Epithelial cell of prostate (primary cell): ENCODE results near the gene H6PD.

Experiments used
- DNase-seq: peaks from one replicate; pipeline ENCODE4 v3.0.0-alpha.2; 2011; ENCODE audit warnings: low read depth, low spot score
- H3K27ac ChIP-seq: fragments of 450-650 bp; 2 replicates; pipeline ENCODE4 v1.5.1; 2017; ENCODE audit warnings: mild to moderate bottlenecking

H6PD gene

GRCh38 chr1:9271861-9272595 is 37.5 kb downstream of the H6PD start:
- no peak for DNase-seq
- no peak overlapping the region for H3K27ac ChIP-seq

GRCh38 chr1:9273177-9273576 is 38.6 kb downstream of the H6PD start:
- no peak for DNase-seq
- H3K27ac ChIP-seq: no peak overlapping the region

GRCh38 chr1:9275161-9275560 is 40.6 kb downstream of the H6PD start:
- no peak overlapping the region for H3K27ac ChIP-seq
- no peak for DNase-seq

DNA sequence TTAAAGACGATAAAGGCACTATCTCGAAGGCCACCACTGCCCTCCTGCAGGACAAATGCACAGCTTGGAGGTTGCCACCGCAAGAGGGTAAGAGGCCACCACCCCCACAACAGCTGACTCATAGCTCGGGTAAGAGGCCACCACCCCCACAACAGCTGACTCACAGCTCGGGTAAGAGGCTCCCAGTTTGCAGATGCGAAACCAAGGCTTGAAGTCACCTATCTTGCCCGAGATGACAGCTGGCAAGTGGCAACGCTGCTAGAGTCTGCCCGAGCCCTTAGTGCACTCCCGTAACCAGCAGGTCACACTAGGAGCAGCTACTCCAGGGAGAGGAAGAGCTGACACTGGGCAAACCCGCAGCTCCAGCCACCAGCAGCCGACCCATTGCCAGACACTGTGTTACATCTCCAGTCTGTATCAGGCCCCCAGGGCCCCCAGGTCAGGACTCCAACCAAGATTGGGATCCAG is 41.0 kb downstream of the H6PD start:
- DNase-seq: no peak
- H3K27ac ChIP-seq: peak overlapping the region; percentile 24

DNA sequence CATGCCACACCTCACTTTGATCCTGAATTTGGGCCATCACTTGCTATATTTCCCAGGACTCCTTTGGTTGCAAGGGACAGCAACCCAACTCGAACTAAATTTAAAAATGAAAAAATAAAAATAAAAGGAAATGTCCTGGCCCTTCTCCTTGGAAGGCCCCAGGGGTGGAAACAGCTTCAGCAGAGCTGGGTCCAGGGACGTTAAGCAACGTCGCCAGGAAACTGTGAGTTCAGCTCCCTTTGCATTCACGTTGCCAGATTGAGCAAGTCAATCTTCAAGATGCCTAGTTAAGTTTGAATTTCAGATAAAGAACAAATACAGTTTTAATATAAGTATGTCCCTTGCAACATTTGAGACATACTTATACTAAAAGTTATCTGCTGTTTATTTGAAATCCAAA is 43.5 kb downstream of the H6PD start:
- no peak overlapping the region for H3K27ac ChIP-seq
- no peak for DNase-seq

DNA sequence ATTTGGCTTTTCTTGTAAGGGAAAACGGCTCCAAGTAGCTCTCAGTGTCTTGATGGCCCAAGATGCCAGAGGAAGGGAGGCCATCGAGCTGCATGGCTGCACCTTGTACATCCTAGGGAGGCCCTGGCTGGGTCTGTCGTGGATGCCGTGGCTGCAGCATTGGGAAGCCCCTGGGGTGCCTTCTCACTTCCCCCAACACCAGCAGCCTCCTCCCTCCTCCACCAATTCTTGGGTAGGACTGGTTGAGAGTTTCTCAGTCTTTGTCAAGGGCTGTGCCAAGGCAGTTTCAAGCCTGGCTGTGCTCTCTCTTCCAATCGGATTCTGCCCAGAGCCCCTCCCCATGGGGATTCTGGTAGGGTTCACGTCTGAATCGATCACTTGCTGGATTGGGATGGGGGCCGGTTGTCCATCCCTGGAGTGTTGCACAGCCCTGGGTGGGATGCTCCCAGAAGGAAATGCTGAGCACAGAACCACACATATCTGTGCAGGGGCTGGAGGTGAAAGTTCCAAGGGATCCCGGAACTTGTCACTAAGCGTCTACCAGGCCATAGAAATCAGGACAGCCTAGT is 44.1 kb downstream of the H6PD start:
- no peak for DNase-seq

DNA sequence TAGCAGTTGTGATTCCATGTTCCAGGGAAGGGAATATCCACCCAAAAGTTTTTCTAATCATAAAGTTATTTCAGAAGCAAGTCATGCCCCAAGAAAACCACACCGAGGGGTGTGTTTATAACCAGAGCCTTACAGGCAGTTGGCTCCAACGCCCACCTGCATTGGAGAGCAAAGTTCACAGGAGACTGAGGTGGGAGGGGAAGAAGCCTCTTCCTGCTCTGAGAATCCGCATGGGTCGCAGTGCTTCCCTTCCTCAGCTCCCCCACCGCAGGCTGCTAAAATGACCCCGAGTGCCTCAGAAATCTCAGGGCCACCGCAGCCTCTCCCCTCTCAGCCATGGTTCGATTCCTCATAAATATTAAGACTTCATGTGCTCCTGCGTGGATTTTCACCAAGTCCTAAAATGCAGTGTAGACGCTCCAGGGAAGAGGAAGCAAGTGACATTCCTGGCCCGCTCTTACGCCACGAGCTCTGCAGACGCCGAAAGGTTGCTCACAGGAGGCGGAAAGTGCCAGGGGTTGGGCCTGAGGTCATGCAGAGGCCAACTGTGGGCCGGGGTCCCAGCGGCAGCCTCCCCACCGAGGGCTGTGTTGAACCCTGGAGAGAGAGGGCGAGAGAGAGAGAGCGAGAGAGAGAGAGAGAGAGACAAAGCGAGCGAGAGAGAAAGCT is 44.7 kb downstream of the H6PD start:
- no peak for DNase-seq
- no peak overlapping the region for H3K27ac ChIP-seq

More for the DNA sequence above, 44.1 kb downstream of the H6PD start:
- no peak overlapping the region for H3K27ac ChIP-seq

DNA sequence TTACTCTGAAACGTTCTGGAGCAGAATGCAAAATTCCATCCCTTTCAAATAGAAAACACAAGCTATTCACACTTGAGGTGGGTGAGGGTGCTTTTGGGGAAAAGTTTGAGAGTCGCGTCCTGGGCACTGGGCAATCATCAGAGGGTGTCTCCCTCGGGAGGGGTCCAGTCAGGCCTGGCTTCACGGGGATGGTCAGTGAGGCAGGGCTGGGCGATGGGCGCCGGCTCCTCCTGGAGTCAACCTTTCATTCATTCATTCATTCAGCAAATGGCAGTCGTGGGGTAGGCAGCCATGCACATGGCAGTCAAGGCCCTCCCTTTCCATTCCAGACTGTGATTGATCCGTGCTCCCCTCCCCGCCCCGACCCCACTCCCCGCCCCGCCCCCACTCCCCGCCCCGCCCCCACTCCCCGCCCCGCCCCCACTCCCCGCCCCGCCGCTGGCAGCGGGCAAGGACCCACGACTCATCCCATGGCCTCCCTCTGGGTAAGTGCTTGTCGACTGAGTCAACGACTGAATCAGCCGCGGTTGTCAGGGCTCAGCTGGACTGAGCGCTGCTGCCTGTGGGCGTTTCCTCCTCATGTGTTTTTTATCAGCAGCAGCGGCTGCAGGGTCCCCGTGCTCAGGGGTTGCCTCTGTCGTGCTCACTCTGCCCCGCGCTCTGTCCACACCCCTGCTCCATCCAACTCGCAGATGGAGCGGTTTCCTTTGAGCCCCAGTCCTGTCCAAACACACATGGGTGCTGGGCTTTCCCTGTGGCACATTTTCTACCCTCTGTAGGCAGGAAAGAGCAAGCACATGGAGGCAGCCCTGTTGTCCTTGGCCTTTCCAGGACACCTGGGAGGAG is 45.7 kb downstream of the H6PD start:
- peak; percentile 73 for DNase-seq
- H3K27ac ChIP-seq: peak overlapping the region; percentile 34

DNA sequence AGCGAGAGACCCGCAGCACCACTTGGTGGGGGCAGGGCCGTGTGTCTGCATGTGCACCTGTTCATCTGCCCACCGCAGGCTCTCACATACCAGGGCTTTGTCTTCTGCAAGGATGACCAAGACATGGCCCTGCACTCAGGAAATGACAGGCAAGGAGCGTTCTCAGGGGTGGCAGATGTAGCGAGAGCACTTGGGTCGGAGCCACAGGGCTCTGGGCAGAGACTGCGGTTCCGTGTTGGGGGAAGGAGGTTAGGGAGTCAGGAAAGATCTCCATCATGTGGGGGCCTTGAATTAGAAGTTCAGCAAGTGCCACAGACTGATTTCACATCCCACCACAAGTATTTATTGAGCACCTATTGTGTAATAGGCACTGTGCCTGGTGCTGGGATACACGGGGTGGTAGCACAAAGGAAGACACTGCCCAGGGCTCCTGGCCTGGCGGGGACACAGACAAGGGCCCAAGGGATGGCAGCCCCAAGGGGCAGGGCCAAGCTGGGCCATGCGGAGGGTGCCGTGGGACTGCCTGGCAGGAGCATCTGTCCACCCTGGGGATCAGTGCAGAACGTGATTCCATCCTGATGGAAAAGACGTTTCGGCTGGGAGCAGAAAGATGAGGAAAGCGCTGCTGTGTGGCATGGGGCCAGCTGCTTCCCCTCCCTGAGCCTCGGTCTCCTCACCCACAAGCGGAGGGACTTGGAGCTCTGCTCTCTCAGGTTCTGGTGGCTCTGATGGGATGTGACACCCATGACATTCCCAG is 46.7 kb downstream of the H6PD start:
- H3K27ac ChIP-seq: peak overlapping the region; percentile 34
- DNase-seq: no peak

DNA sequence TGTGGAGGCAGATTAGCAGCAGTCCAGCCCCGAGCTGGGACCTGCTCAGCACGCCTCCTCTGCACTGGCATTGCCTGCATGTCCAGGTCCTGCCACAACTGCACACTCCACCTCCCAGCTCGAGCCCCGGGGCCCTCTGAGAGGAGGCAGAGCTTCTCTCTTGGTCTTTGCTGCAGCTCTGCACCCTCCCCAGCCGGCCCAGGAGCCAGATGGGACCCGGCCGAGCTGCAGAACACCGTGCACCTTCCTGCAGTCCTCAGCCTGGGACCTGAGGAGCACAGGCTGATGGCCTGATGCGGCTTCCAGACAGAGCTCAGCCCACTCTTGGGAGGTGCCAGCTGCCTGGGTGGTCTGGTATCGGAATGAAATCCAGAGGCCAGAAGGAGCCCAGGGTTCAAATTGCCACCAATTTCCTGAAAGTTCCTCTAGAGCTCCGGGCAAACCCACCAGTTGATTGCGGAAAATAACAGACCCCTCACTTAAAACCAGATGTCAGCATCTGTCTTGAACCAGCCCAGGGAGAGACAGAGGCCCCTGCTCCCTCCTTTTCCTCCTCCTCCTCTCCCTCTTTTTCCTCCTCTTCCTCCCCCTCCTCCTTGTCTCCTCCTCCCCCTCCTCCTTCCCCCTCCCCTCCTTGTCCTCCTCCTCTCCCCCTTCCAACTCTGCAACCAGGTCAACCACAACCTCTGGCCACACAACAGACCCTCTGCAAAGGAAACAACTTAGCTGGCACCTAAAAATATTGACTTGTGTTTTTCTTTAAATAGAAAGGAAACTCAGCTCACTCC is 47.5 kb downstream of the H6PD start:
- no peak for DNase-seq
- no peak overlapping the region for H3K27ac ChIP-seq

- DNase-seq: no peak
- no peak overlapping the region for H3K27ac ChIP-seq
Observed at GRCh38 chr1:9282696-9282955, 48.1 kb downstream of the H6PD start.

- no peak overlapping the region for H3K27ac ChIP-seq
- no peak for DNase-seq
Observed at GRCh38 chr1:9284061-9284460, 49.5 kb downstream of the H6PD start.

GRCh38 chr1:9286556-9286955 is 52.0 kb downstream of the H6PD start:
- no peak overlapping the region for H3K27ac ChIP-seq
- DNase-seq: no peak

DNA sequence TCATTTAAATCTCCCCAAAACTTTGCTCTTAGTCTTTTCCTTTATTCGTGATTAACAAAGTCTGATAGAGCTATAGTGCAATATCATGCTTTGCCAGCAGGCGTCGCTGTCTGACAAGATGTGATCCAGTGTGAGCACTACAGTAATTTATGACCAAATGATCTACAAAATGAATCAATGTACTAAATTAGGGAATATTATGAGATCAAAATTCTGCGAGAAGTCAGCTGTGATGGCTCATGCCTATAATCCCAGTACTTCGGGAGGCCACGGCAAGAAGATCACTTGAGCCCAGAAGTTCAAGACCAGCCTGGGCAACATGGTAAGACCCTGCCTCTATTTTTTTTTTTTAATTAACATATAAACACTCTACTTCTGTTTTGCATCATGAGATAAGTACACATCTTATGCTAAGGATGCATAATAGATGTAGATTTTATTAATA is 54.5 kb downstream of the H6PD start:
- DNase-seq: no peak

GRCh38 chr1:9289711-9290485 is 55.3 kb downstream of the H6PD start:
- no peak for DNase-seq
- H3K27ac ChIP-seq: peak overlapping the region; percentile 84

More for the DNA sequence above, 54.5 kb downstream of the H6PD start:
- H3K27ac ChIP-seq: peak overlapping the region; percentile 84

DNA sequence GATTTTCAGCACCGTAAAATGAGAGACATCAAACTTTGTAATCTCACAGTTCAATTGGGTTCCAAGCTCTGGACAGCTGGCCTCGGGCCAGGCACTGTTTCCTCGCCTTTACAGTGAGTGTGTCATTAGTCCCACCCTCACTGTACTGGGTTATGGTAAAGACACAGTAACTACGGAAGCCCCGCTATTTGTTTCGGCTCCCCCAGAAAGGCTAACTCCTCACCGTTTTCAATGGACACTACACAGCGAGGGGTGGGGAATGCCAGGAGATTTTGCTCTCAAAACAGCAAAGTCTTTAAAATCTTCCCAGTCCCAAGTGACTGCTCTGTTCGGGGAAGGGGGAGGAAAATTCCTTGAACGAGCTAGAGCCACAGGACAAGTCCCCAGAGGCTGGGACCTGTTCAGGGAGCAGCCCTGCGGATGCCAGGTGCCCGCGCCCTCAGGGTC is 57.4 kb downstream of the H6PD start:
- peak overlapping the region; percentile 89 for H3K27ac ChIP-seq
- DNase-seq: no peak

DNA sequence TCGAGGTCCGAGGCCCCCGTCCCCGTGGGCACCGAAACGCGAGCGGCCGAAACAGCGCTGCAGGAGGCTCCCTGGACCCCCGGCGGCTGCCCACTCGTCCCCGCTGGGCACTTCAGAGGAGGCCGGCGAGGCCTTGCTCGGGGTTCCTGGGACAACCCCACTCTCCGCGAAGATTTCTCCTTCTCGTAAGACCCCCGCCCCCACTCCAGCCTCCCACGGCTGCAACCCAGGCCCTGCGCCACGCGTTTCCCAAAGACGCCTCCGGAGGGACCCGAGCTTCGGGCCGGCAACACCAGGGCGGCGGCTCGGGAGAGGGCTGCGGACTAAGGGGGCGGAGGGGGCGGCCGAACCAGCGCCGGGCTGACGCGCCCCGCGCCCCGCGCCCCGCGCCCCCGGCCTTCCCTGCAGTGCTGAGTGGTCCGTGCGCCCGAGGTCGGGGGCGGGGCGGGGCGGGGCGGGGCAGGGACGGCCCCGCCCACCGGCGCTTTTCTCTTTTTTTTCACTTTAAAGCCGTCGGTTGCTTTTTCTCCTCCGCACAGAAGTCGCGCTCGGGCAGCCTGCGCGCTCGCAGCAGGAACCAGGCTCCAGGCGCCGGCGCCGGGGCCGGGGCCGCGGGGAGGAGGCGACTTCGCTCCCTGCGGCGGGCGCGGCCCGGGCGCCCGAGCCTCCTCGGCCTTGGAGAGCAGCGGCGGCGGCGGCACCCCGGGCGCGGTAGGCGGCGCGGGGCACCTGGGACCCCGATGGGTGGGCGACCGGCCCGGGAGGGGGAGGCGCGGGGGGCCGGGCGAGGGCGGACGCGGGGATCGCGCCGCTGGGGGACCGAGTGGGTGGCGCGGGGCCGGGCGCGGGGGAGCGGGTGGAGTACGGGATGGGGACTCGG is 58.0 kb downstream of the H6PD start, which contains the start of gene SPSB1:
SPSB1 (plus strand) TSS at position 534 of the 880 bp plus-strand sequence. CDS start 62,998 bp downstream, outside the sequence.
- no peak for DNase-seq
- H3K27ac ChIP-seq: peak within 1 kb of the TSS; percentile 89

DNA sequence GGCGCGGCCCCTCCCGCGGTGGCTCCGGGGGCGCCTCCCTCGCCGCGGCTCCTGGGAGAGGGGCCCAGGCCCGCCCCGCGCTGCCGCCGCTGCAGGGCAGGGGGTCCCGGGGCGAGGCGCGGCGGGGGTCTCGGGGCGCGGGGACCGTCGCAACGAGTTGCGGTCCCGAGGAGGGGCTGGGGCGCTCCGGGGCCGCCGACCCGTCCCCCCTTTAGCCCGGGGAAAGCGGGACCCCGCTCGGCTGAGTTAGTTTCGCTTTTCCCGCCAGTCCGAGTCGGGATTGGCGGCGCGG is 58.6 kb downstream of the H6PD start:
- H3K27ac ChIP-seq: peak overlapping the region; percentile 89
- DNase-seq: no peak
